Measurements from ENCODE around the gene ZNF654. TPM values are rescaled to one million over a fixed set of nuclear protein-coding genes. Genes with fewer than 3 reads are reported as not detected.

The ZNF654 gene
- total and polyA plus RNA-seq, 9 of the 15 experiments (the other 6 are each of a cell fraction or from before 2014, with no cell fraction given), result 2.4 to 8.6 (median 5.1) TPM

GRCh38 chr3:88058581-88059379 lies at the start of gene ZNF654, which contains the start of gene CGGBP1 (continued):
- TF ChIP-seq SUPT5H (IDR thresholded peaks at IDR 0.05) (peak; percentile 76), EWSR1 (IDR thresholded peaks at IDR 0.05; ENCODE audit: borderline replicate concordance, low read depth, partially characterized antibody) (no peak), CREM (IDR thresholded peaks at IDR 0.05; ENCODE audit: low read depth) (peak; percentile 57), ZFPM2 (CRISPR knock-in tag; IDR thresholded peaks at IDR 0.05) (no peak), POLR3G (IDR thresholded peaks at IDR 0.05; ENCODE audit: extremely low read depth, insufficient read length, insufficient replicate concordance) (no peak), ZNF146 (CRISPR knock-in tag; IDR thresholded peaks at IDR 0.05; ENCODE audit: unreplicated experiment) (no peak), KDM5B (IDR thresholded peaks at IDR 0.05; ENCODE audit: insufficient replicate concordance, low read depth, low read length) (peak; percentile 43), PYGO2 (tag; IDR thresholded peaks at IDR 0.05) (no peak), ZC3H8 (IDR thresholded peaks at IDR 0.05) (no peak), CBFA2T3 (IDR thresholded peaks at IDR 0.05) (no peak), AFF1 (IDR thresholded peaks at IDR 0.05; ENCODE audit: low read depth in 1 of 2, partially characterized antibody in 2 of 2) (no peak), RUNX1 (IDR thresholded peaks at IDR 0.05; ENCODE audit: low read depth) (no peak), MYNN (IDR thresholded peaks at IDR 0.05) (0 out of 2 replicates have a peak, but pooled peaks have one; percentile 30), MYNN (CRISPR knock-in tag; IDR thresholded peaks at IDR 0.05) (no peak), NEUROD1 (IDR thresholded peaks at IDR 0.05; ENCODE audit: borderline replicate concordance, low read depth, low read length, partially characterized antibody) (peak; percentile 97), RBM25 (IDR thresholded peaks at IDR 0.05; ENCODE audit: low read depth, low read length, severe bottlenecking) (peak; percentile 89), NCOA6 (IDR thresholded peaks at IDR 0.05) (peak; percentile 63; the same call in 1 of the 2 replicates), SNRNP70 (optimal IDR thresholded peaks at IDR 0.05; ENCODE audit: low read depth, low read length) (no peak), CBX5 (IDR thresholded peaks at IDR 0.05; ENCODE audit: borderline replicate concordance, low read depth) (no peak), SREBF1 (IDR thresholded peaks at IDR 0.05; ENCODE audit: borderline replicate concordance, low read depth, low read length) (no peak), GABPB1 (CRISPR knock-in tag; IDR thresholded peaks at IDR 0.05) (peak; percentile 91)
- TF ChIP-seq, protein P1, sequence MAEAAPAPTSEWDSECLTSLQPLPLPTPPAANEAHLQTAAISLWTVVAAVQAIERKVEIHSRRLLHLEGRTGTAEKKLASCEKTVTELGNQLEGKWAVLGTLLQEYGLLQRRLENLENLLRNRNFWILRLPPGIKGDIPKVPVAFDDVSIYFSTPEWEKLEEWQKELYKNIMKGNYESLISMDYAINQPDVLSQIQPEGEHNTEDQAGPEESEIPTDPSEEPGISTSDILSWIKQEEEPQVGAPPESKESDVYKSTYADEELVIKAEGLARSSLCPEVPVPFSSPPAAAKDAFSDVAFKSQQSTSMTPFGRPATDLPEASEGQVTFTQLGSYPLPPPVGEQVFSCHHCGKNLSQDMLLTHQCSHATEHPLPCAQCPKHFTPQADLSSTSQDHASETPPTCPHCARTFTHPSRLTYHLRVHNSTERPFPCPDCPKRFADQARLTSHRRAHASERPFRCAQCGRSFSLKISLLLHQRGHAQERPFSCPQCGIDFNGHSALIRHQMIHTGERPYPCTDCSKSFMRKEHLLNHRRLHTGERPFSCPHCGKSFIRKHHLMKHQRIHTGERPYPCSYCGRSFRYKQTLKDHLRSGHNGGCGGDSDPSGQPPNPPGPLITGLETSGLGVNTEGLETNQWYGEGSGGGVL (CRISPR knock-in tag; IDR thresholded peaks at IDR 0.05), result no peak
- TF ChIP-seq, protein P2, sequence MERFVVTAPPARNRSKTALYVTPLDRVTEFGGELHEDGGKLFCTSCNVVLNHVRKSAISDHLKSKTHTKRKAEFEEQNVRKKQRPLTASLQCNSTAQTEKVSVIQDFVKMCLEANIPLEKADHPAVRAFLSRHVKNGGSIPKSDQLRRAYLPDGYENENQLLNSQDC (CRISPR knock-in tag; IDR thresholded peaks at IDR 0.05), result peak; percentile 81; the same call in 1 of the 2 replicates

Data from K562 (cell line).